Measurements from ENCODE around the gene NEK8.

DNA sequence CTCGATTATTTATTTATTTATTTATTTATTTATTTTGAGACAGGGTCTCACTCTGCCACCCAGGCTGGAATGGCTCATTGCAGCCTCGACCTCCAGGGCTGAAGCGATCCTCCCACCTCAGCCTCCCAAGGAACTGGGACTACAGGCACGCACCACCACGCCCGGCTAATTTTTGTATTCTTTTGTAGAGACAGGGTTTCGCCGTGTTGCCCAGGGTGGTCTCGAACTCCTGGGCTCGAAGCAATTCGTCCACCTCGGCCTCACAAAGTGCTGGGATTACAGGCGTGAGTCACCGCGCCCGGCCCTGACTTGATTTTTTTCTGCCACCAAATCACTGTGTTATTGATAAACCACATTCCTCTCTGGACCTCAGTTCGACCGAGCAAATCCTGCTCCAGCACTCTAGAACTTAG is 9.6 kb upstream of the NEK8 start:
- TF ChIP-seq RXRA (IDR thresholded peaks at IDR 0.05; ENCODE audit: insufficient read depth, low read depth, low read length), result no peak
- TF ChIP-seq RBBP5 (IDR thresholded peaks at IDR 0.05; ENCODE audit: borderline replicate concordance, low read depth, low read length), result no peak
- TF ChIP-seq, protein P1, sequence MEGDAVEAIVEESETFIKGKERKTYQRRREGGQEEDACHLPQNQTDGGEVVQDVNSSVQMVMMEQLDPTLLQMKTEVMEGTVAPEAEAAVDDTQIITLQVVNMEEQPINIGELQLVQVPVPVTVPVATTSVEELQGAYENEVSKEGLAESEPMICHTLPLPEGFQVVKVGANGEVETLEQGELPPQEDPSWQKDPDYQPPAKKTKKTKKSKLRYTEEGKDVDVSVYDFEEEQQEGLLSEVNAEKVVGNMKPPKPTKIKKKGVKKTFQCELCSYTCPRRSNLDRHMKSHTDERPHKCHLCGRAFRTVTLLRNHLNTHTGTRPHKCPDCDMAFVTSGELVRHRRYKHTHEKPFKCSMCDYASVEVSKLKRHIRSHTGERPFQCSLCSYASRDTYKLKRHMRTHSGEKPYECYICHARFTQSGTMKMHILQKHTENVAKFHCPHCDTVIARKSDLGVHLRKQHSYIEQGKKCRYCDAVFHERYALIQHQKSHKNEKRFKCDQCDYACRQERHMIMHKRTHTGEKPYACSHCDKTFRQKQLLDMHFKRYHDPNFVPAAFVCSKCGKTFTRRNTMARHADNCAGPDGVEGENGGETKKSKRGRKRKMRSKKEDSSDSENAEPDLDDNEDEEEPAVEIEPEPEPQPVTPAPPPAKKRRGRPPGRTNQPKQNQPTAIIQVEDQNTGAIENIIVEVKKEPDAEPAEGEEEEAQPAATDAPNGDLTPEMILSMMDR (IDR thresholded peaks at IDR 0.05; ENCODE audit: control extremely low read depth in 1 of 3, insufficient read depth in 1 of 3, low read depth in 1 of 3, low read length in 3 of 3), result no peak
- no peak for TF ChIP-seq RAD21 (IDR thresholded peaks at IDR 0.05 in 1 of 2, conservative IDR thresholded peaks at IDR 0.05 in 1 of 2; ENCODE audit: low read depth in 2 of 2, low read length in 2 of 2)
- no peak for TF ChIP-seq EZH2 (IDR thresholded peaks at IDR 0.05; ENCODE audit: low read depth, low read length, severe bottlenecking)
- no peak for TF ChIP-seq TAF1 (IDR thresholded peaks at IDR 0.05; ENCODE audit: low read depth, low read length)
- TF ChIP-seq, protein P2, sequence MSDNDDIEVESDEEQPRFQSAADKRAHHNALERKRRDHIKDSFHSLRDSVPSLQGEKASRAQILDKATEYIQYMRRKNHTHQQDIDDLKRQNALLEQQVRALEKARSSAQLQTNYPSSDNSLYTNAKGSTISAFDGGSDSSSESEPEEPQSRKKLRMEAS (IDR thresholded peaks at IDR 0.05), result no peak
- TF ChIP-seq ZNF274 (IDR thresholded peaks at IDR 0.05; ENCODE audit: borderline replicate concordance, extremely low read depth, low read length), result no peak
- TF ChIP-seq SIN3A (conservative IDR thresholded peaks at IDR 0.05 in 1 of 2, IDR thresholded peaks at IDR 0.05 in 1 of 2; ENCODE audit: low read depth in 1 of 2, low read length in 2 of 2), result no peak
- no peak for TF ChIP-seq TCF12 (IDR thresholded peaks at IDR 0.05; ENCODE audit: low read depth, low read length)
- TF ChIP-seq, protein P3, sequence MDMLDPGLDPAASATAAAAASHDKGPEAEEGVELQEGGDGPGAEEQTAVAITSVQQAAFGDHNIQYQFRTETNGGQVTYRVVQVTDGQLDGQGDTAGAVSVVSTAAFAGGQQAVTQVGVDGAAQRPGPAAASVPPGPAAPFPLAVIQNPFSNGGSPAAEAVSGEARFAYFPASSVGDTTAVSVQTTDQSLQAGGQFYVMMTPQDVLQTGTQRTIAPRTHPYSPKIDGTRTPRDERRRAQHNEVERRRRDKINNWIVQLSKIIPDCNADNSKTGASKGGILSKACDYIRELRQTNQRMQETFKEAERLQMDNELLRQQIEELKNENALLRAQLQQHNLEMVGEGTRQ (IDR thresholded peaks at IDR 0.05; ENCODE audit: low read length), result no peak
- TF ChIP-seq POLR2A (IDR thresholded peaks at IDR 0.05; ENCODE audit: control extremely low read depth in 1 of 2, low read depth in 2 of 2, low read length in 2 of 2), result 0 out of 3 replicates have a peak, but pooled peaks of 1 of the 2 experiments have one; percentile 13
- no peak for TF ChIP-seq POLR2AphosphoS5 (IDR thresholded peaks at IDR 0.05; ENCODE audit: low read depth, low read length)
- TF ChIP-seq BACH1 (IDR thresholded peaks at IDR 0.05; ENCODE audit: low read length), result no peak
